SU-DHL-6 (cell line): Measurements from ENCODE around the gene TRAPPC5.
"Not testable (repeated sequence)": the region's sequence is repeated elsewhere in the genome, so short reads cannot be mapped to it uniquely, and the experiment has no call there.

ENCODE experiments used
- H2AFZ ChIP-seq: fragments of 200-600 bp; sonication (generic); 2 replicates; pipeline ENCODE4 v1.6.1; 2014; ENCODE audit warnings: low read depth, mild to moderate bottlenecking, moderate library complexity, mixed read lengths, antibody characterized with exemption, low read length; ENCODE audit not compliant: severe bottlenecking
- H3F3A ChIP-seq: fragments of 200-600 bp; shearing (Covaris generic); 2 replicates; pipeline ENCODE4 v1.6.0; 2016; ENCODE audit warnings: antibody characterized with exemption, mild to moderate bottlenecking; ENCODE audit not compliant: insufficient read depth
- H3K27ac ChIP-seq: fragments of 200-600 bp; sonication (generic); 2 replicates; pipeline ENCODE4 v1.5.1; 2016; ENCODE audit warnings: low read depth, mild to moderate bottlenecking, low read length, moderate library complexity, mixed read lengths
- H3K27me3 ChIP-seq: fragments of 200-600 bp; sonication (generic), shearing (Covaris generic); 2 replicates; pipeline ENCODE4 v1.6.0; 2014; ENCODE audit warnings: mild to moderate bottlenecking, low read length
- H3K36me3 ChIP-seq: fragments of 200-600 bp; sonication (generic); 2 replicates; pipeline ENCODE4 v1.6.1; 2014; ENCODE audit warnings: mild to moderate bottlenecking, low read length, mixed read lengths
- H3K4me2 ChIP-seq: fragments of 300-600, 200-600 bp; shearing (Covaris generic), sonication (generic); 2 replicates; pipeline ENCODE4 v1.6.0; 2014; ENCODE audit warnings: low read length, low read depth, mild to moderate bottlenecking; ENCODE audit not compliant: poor library complexity, severe bottlenecking
- H3K4me3 ChIP-seq: fragments of 200-600 bp; sonication (generic); 2 replicates; pipeline ENCODE4 v1.5.1; 2014; ENCODE audit warnings: antibody characterized with exemption, low read length, mild to moderate bottlenecking, mixed read lengths; ENCODE audit not compliant: insufficient read depth, poor library complexity, severe bottlenecking
- H3K79me2 ChIP-seq: fragments of 200-600 bp; sonication (generic); 2 replicates; pipeline ENCODE4 v1.6.1; 2014; ENCODE audit warnings: mild to moderate bottlenecking, low read length, moderate library complexity; ENCODE audit not compliant: insufficient read depth
- H3K9ac ChIP-seq: fragments of 200-600 bp; sonication (generic); 2 replicates; pipeline ENCODE4 v1.7.0; 2014; ENCODE audit warnings: mild to moderate bottlenecking, low read length
- H3K9me2 ChIP-seq: fragments of 200-600 bp; sonication (generic); replicated peaks from 2 replicates; pipeline ENCODE4 v1.6.1; 2014; ENCODE audit warnings: low read length; ENCODE audit not compliant: insufficient read depth
- H3K9me3 ChIP-seq: fragments of 200-600 bp; sonication (generic); 2 replicates; pipeline ENCODE4 v1.6.1; 2014; ENCODE audit warnings: low read length, mixed read lengths; ENCODE audit not compliant: insufficient read depth
- H4K20me1 ChIP-seq: fragments of 200-600 bp; sonication (generic); 2 replicates; pipeline ENCODE4 v1.6.1; 2014; ENCODE audit warnings: low read depth, mild to moderate bottlenecking, antibody characterized with exemption, low read length, moderate library complexity, mixed read lengths
- CTCF ChIP-seq: fragments of 200-600 bp; sonication (generic); IDR thresholded peaks from one replicate; pipeline ENCODE4 v1.5.1; 2017; ENCODE audit warnings: antibody characterized with exemption, mild to moderate bottlenecking, low read length, moderate library complexity; ENCODE audit not compliant: insufficient read depth, poor library complexity, severe bottlenecking
- EZH2phosphoT487 ChIP-seq: fragments of 200-600 bp; sonication (generic), shearing (Covaris generic); conservative IDR thresholded peaks from 2 replicates; pipeline ENCODE4 v1.6.1; 2018; ENCODE audit warnings: mild to moderate bottlenecking, antibody characterized with exemption, low read length, moderate library complexity, mixed read lengths

The TRAPPC5 gene

GRCh38 chr19:7643031-7643415, 37.6 kb upstream of the TRAPPC5 start:
- Histone ChIP-seq H2AFZ (no peak overlapping the region), H3K9ac (no peak overlapping the region), H3F3A (no peaks in the 10 kb centered on the region), H4K20me1 (no peaks in the 10 kb centered on the region), H3K36me3 (no peaks in the 10 kb centered on the region), H3K27ac (no peak overlapping the region), H3K79me2 (no peaks in the 10 kb centered on the region), H3K4me2 (no peak overlapping the region), H3K4me3 (no peak overlapping the region), H3K27me3 (no peaks in the 10 kb centered on the region), H3K9me3 (no peaks in the 10 kb centered on the region), H3K9me2 (no peaks in the 10 kb centered on the region)
- no peak for TF ChIP-seq EZH2phosphoT487
- no peak for TF ChIP-seq CTCF

GRCh38 chr19:7643629-7644549, 36.7 kb upstream of the TRAPPC5 start:
- not testable (repeated sequence) for H3K27ac ChIP-seq, H2AFZ ChIP-seq, H3K9me2 ChIP-seq, H4K20me1 ChIP-seq, H3K27me3 ChIP-seq, H3K36me3 ChIP-seq, H3K9ac ChIP-seq, H3K79me2 ChIP-seq, H3K4me2 ChIP-seq, H3K4me3 ChIP-seq, H3K9me3 ChIP-seq, H3F3A ChIP-seq

GRCh38 chr19:7644550-7644877, 36.1 kb upstream of the TRAPPC5 start:
- Histone ChIP-seq H3K36me3 (no peaks in the 10 kb centered on the region), H4K20me1 (no peaks in the 10 kb centered on the region), H3K4me2 (no peak overlapping the region), H3K9me3 (no peaks in the 10 kb centered on the region), H3K9me2 (no peaks in the 10 kb centered on the region), H3K27ac (no peak overlapping the region), H3K4me3 (no peak overlapping the region), H3F3A (no peaks in the 10 kb centered on the region), H3K79me2 (no peaks in the 10 kb centered on the region), H3K27me3 (no peaks in the 10 kb centered on the region), H2AFZ (no peak overlapping the region), H3K9ac (no peak overlapping the region)
- TF ChIP-seq CTCF (no peak), EZH2phosphoT487 (no peak)

GRCh38 chr19:7645163-7645562, 35.5 kb upstream of the TRAPPC5 start:
- H3K9ac ChIP-seq: no peak overlapping the region
- H3K9me2 ChIP-seq: no peaks in the 10 kb centered on the region
- no peak overlapping the region for H3K4me2 ChIP-seq
- H3K27ac ChIP-seq: no peak overlapping the region
- H3K4me3 ChIP-seq: no peak overlapping the region
- H4K20me1 ChIP-seq: no peaks in the 10 kb centered on the region
- no peak for TF ChIP-seq EZH2phosphoT487
- TF ChIP-seq CTCF: no peak
- no peaks in the 10 kb centered on the region for H3K27me3 ChIP-seq
- no peaks in the 10 kb centered on the region for H3K9me3 ChIP-seq
- H3K79me2 ChIP-seq: no peaks in the 10 kb centered on the region
- no peaks in the 10 kb centered on the region for H3F3A ChIP-seq
- H3K36me3 ChIP-seq: no peaks in the 10 kb centered on the region
- H2AFZ ChIP-seq: no peak overlapping the region
